OCI-LY3 (cell line): ENCODE measurements around the gene ESX1.
"Not testable (repeated sequence)": the region's sequence is repeated elsewhere in the genome, so short reads cannot be mapped to it uniquely, and the experiment has no call there.

Experiments used
- H2AFZ ChIP-seq: fragments of 200-600, 300-600 bp; shearing (Covaris generic); 2 replicates; pipeline ENCODE4 v1.6.0; 2014; ENCODE audit warnings: antibody characterized with exemption, low read depth, low read length
- H3K27ac ChIP-seq: fragments of 200-600, 300-600 bp; sonication (generic); 2 replicates; pipeline ENCODE4 v1.5.1; 2014; ENCODE audit warnings: mild to moderate bottlenecking, low read length, moderate library complexity, mixed read lengths
- H3K27me3 ChIP-seq: fragments of 200-600, 300-600 bp; sonication (generic); 2 replicates; pipeline ENCODE4 v1.6.1; 2014; ENCODE audit warnings: low read depth, low read length, mixed read lengths
- H3K36me3 ChIP-seq: fragments of 200-600, 300-600 bp; sonication (generic); replicated peaks from 2 replicates; pipeline ENCODE3; 2014; ENCODE audit warnings: low read depth, low read length, mixed read lengths
- H3K4me1 ChIP-seq: fragments of 300-600, 200-600 bp; sonication (generic); 2 replicates; pipeline ENCODE4 v1.6.1; 2014; ENCODE audit warnings: low read length, mixed read lengths
- H3K4me2 ChIP-seq: fragments of 200-600, 300-600 bp; sonication (generic); 2 replicates; pipeline ENCODE4 v1.6.1; 2014; ENCODE audit warnings: low read length, mixed read lengths
- H3K4me3 ChIP-seq: fragments of 300-600, 200-600 bp; sonication (generic); 2 replicates; pipeline ENCODE4 v1.5.1; 2014; ENCODE audit warnings: antibody characterized with exemption, mild to moderate bottlenecking, low read length, moderate library complexity
- H3K79me2 ChIP-seq: fragments of 300-600, 200-600 bp; shearing (Covaris generic); 2 replicates; pipeline ENCODE4 v1.6.1; 2014; ENCODE audit warnings: mild to moderate bottlenecking, low read length, mixed read lengths
- H3K9ac ChIP-seq: fragments of 300-600, 200-600 bp; shearing (Covaris generic); 2 replicates; pipeline ENCODE4 v1.6.0; 2014; ENCODE audit warnings: mild to moderate bottlenecking, low read length, moderate library complexity
- H3K9me3 ChIP-seq: fragments of 200-600, 300-600 bp; shearing (Covaris generic); 2 replicates; pipeline ENCODE4 v1.6.1; 2014; ENCODE audit warnings: low read length, mixed read lengths; ENCODE audit not compliant: insufficient read depth
- H4K20me1 ChIP-seq: fragments of 200-600, 300-600 bp; sonication (generic); 2 replicates; pipeline ENCODE4 v1.6.1; 2016; ENCODE audit warnings: low read length, mixed read lengths; ENCODE audit not compliant: insufficient read depth
- EZH2phosphoT487 ChIP-seq: fragments of 200-600 bp; shearing (Covaris generic); IDR thresholded peaks from 2 replicates; pipeline ENCODE4 v1.6.1; 2018; ENCODE audit warnings: antibody characterized with exemption, mixed run types, low read depth
- TF ChIP-seq, protein P1 (sequence below): fragments of 200-600, 300-600 bp; sonication (generic); IDR thresholded peaks from 2 replicates; pipeline ENCODE4 v1.5.1; 2014; ENCODE audit warnings: antibody characterized with exemption, low read length, low read depth

Gene ESX1

GRCh38 chrX:104253567-104254441 is 929 bp downstream of the ESX1 start:
- Histone ChIP-seq H2AFZ (no peak overlapping the region), H3K9ac (no peak overlapping the region), H3K9me3 (no peaks in the 10 kb centered on the region), H3K27ac (no peak overlapping the region), H3K4me3 (no peak overlapping the region), H3K4me2 (no peak overlapping the region), H4K20me1 (no peaks in the 10 kb centered on the region), H3K27me3 (no peaks in the 10 kb centered on the region), H3K36me3 (no peaks in the 10 kb centered on the region), H3K79me2 (no peaks in the 10 kb centered on the region), H3K4me1 (no peaks in the 10 kb centered on the region)
- TF ChIP-seq, protein P1, sequence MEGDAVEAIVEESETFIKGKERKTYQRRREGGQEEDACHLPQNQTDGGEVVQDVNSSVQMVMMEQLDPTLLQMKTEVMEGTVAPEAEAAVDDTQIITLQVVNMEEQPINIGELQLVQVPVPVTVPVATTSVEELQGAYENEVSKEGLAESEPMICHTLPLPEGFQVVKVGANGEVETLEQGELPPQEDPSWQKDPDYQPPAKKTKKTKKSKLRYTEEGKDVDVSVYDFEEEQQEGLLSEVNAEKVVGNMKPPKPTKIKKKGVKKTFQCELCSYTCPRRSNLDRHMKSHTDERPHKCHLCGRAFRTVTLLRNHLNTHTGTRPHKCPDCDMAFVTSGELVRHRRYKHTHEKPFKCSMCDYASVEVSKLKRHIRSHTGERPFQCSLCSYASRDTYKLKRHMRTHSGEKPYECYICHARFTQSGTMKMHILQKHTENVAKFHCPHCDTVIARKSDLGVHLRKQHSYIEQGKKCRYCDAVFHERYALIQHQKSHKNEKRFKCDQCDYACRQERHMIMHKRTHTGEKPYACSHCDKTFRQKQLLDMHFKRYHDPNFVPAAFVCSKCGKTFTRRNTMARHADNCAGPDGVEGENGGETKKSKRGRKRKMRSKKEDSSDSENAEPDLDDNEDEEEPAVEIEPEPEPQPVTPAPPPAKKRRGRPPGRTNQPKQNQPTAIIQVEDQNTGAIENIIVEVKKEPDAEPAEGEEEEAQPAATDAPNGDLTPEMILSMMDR: no peak
- TF ChIP-seq EZH2phosphoT487: no peak

DNA sequence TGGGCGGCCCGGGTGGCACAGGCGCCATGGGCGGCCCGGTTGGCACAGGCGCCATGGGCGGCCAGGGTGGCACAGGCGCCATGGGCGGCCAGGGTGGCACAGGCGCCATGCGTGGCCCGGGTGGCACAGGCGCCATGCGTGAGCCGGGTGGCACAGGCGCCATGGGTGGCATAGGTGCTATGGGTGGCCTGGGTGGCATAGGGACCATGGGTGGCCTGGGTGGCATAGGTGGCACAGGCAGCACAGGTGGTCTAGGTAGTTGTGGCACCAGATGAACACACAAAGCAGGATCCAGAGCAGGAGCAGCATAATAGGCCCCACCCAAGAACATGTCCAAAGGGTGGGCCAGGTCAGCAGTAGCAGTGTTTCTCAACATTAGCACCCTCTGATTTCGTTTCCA is 4.3 kb downstream of the ESX1 start:
- Histone ChIP-seq H3K4me3 (no peak overlapping the region), H3K36me3 (no peaks in the 10 kb centered on the region), H3K9me3 (no peaks in the 10 kb centered on the region), H3K9ac (no peak overlapping the region), H3K27me3 (no peaks in the 10 kb centered on the region), H4K20me1 (no peaks in the 10 kb centered on the region), H3K4me2 (no peak overlapping the region), H3K27ac (no peak overlapping the region), H3K4me1 (no peaks in the 10 kb centered on the region), H3K79me2 (no peaks in the 10 kb centered on the region), H2AFZ (no peak overlapping the region)
- no peak for TF ChIP-seq EZH2phosphoT487
- TF ChIP-seq, protein P1: no peak

DNA sequence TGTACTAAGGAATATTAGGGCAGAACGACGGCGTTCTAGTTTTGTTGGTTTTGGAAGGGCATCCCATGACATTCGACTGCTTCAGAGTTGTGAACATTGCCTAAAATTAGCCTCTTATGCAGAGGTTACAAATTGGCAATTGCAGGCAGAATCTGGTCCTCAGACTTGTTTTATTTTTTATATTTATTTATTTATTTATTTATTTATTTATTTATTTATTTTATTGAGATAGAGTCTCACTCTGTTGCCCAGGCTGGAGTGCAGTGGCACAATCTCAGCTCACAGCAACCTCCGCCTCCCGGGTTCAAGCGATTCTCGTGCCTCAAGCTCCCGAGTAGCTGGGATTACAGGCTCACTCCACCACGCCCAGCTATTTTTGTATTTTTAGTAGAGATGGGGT is 24.7 kb downstream of the ESX1 start:
- H3K4me2 ChIP-seq, H3K27me3 ChIP-seq, H3K4me1 ChIP-seq, H2AFZ ChIP-seq, H3K4me3 ChIP-seq, H3K79me2 ChIP-seq, H3K36me3 ChIP-seq, H3K9me3 ChIP-seq, H3K27ac ChIP-seq, H4K20me1 ChIP-seq, H3K9ac ChIP-seq: not testable (repeated sequence)

DNA sequence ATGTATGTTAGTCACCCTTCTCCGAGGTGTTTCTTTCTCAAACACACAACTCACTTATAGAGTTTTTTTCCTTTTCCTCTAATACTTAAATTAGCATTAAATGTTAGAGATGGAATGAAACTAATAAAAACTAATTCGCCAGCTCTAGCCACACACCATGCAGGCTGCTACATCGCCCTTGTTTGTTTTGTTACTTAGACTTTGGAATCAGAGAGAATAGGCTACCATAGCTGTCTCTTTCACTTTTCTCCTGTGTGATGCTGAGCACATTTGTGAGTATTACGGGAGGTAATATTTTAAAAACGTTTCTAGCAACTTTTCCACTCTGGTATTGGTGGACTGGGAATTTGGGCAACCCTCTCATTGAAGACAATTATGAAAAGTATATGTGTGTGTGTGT is 43.5 kb downstream of the ESX1 start:
- Histone ChIP-seq H3K4me1 (no peaks in the 10 kb centered on the region), H3K36me3 (no peaks in the 10 kb centered on the region), H2AFZ (no peak overlapping the region), H3K9ac (no peak overlapping the region), H3K27ac (no peak overlapping the region), H3K4me3 (no peak overlapping the region), H4K20me1 (no peaks in the 10 kb centered on the region), H3K79me2 (no peaks in the 10 kb centered on the region), H3K9me3 (no peaks in the 10 kb centered on the region), H3K4me2 (no peak overlapping the region), H3K27me3 (no peaks in the 10 kb centered on the region)
- no peak for TF ChIP-seq EZH2phosphoT487
- TF ChIP-seq, protein P1: no peak
